ENCODE results near the gene LMO1.

Gene LMO1

DNA sequence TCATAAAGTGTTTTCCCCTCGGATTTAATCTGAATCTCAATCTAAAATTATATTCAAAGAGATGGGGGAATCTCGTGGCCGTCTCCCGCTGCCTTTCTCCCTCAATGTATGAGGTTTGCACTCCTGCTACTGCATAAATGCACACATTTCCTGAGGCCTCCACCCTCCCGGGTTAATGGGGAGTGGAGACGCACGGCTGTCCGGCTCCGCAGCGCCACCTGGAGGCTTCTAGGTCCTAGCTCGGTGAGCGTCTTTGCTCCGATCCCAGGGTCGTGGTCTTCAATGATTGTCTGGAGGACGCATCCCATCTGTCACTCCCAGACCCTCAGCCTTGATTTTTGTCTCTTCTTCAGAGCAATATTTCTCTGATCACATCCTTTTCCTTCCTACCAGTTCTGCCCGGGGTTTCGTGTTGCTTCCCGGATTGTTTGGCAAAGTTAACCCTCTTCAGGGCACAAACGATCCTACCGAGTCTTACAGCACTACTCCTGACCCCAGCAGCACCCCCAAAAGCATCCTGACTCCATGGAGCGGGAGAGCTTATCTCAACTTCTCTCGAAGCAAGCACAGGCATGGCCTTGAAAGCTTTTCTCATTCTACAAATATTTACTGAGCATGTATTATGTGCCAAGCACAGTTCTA, at the start of gene LMO1:
TSS of gene LMO1 (minus strand) at position 110 of the 642 bp plus-strand sequence. CDS start 516 bp downstream, outside the sequence.
- H3K27ac ChIP-seq = no peak within 1 kb of the TSS
- TF ChIP-seq, protein P1, sequence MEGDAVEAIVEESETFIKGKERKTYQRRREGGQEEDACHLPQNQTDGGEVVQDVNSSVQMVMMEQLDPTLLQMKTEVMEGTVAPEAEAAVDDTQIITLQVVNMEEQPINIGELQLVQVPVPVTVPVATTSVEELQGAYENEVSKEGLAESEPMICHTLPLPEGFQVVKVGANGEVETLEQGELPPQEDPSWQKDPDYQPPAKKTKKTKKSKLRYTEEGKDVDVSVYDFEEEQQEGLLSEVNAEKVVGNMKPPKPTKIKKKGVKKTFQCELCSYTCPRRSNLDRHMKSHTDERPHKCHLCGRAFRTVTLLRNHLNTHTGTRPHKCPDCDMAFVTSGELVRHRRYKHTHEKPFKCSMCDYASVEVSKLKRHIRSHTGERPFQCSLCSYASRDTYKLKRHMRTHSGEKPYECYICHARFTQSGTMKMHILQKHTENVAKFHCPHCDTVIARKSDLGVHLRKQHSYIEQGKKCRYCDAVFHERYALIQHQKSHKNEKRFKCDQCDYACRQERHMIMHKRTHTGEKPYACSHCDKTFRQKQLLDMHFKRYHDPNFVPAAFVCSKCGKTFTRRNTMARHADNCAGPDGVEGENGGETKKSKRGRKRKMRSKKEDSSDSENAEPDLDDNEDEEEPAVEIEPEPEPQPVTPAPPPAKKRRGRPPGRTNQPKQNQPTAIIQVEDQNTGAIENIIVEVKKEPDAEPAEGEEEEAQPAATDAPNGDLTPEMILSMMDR (conservative IDR thresholded peaks at IDR 0.05) = peak; percentile 96
- no peak for TF ChIP-seq ZFX (IDR thresholded peaks at IDR 0.05)

- no peak overlapping the region for H3K27ac ChIP-seq
- TF ChIP-seq ZFX (IDR thresholded peaks at IDR 0.05) = no peak
- TF ChIP-seq, protein P1 (conservative IDR thresholded peaks at IDR 0.05) = no peak
Measured at GRCh38 chr11:8312986-8313385, 49.3 kb upstream of the LMO1 start.

GRCh38 chr11:8311366-8311765, 47.7 kb upstream of the LMO1 start:
- no peak for TF ChIP-seq ZFX (IDR thresholded peaks at IDR 0.05)
- TF ChIP-seq, protein P1 (conservative IDR thresholded peaks at IDR 0.05) = no peak
- no peak overlapping the region for H3K27ac ChIP-seq

DNA sequence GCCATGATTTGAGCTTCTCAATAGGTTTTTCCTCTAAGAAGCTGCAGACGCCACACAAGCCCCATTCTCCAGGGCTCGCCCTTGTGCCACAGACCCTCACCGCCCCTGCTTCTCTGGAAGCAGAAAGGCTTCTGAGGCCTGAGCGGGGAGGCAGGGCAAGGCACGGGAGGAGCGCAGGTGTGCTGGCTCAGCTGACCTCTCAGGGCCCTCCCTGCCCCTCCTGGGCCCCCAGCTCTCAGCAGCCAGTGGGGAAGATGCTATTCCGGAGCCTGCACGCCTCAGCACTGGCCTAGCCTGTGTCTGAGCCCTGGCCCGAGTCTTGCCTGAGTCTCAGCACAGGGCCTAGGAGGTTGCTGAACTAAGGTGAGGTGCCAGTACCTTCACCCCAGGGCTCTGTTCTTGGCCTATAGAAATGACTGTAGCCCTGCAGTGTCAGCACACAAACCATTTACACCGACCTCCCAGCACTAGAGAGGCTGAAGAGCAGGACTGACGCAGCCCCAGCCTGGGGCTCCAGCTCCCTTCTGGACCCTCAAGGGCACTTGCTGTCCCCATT, 47.1 kb upstream of the LMO1 start:
- H3K27ac ChIP-seq = no peak overlapping the region
- TF ChIP-seq, protein P1 (conservative IDR thresholded peaks at IDR 0.05) = no peak
- no peak for TF ChIP-seq ZFX (IDR thresholded peaks at IDR 0.05)

- no peak overlapping the region for H3K27ac ChIP-seq
- TF ChIP-seq, protein P1 (conservative IDR thresholded peaks at IDR 0.05) = no peak; the same call in 1 of the 2 replicates
- TF ChIP-seq ZFX (IDR thresholded peaks at IDR 0.05) = no peak
Measured at GRCh38 chr11:8309862-8310261, 46.2 kb upstream of the LMO1 start.

DNA sequence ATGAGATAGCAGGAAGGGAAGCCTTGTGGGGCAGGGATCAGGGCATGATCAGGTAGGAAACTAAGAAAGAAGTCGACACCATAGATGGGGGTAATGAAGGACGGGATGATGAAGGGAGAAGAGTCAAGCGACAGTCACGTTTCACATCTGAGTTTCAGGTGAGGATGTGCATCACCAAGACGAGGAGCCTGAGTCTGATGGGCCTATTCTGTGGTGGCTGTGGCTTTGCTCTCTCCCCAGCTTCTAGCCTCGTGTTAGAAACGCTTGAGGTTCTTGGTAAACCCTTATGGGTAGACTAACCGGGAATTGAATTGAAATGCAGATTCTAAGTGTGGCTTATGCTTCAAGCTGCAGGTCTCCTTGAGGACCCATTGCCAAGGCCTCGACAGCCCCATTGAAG, 45.6 kb upstream of the LMO1 start:
- no peak overlapping the region for H3K27ac ChIP-seq
- no peak for TF ChIP-seq ZFX (IDR thresholded peaks at IDR 0.05)
- TF ChIP-seq, protein P1 (conservative IDR thresholded peaks at IDR 0.05) = no peak

- H3K27ac ChIP-seq = no peak overlapping the region
- TF ChIP-seq ZFX (IDR thresholded peaks at IDR 0.05) = no peak
- TF ChIP-seq, protein P1 (conservative IDR thresholded peaks at IDR 0.05) = no peak
Measured at GRCh38 chr11:8307601-8308000, 43.9 kb upstream of the LMO1 start.

All from C4-2B (cell line).